Measurements from ENCODE around the gene BCL11A.
A peak's percentile ranks its signal among the peaks of the same experiment; 100 is the strongest.

The BCL11A gene

GRCh38 chr2:60553495-60554073, at the start of gene BCL11A:
BCL11A (minus strand) TSS chr2:60553654; CDS start chr2:60553270, 384 bp downstream.
- DNase-seq = peak; percentile 74

GRCh38 chr2:60602828-60603532, 49.5 kb upstream of the BCL11A start:
- DNase-seq = no peak

DNA sequence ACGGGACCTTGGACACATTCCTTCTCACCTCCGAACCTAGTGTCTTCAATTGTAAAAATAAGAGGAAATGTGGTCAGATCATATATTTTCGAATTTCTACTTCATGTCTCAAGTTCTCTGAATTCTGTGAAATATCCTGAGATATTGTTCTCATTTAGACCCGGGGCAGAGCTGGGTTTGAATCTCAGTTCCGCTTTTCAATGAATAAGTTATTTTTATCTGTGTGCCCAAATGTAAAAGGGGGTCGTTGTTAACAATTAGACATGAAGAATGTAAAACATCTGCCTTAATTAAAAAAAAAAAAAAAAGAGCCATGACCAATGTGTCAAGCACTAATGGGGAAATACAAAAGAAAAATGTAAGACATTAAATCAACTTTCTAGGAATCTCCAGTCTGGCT, 48.9 kb upstream of the BCL11A start:
- DNase-seq = no peak

DNA sequence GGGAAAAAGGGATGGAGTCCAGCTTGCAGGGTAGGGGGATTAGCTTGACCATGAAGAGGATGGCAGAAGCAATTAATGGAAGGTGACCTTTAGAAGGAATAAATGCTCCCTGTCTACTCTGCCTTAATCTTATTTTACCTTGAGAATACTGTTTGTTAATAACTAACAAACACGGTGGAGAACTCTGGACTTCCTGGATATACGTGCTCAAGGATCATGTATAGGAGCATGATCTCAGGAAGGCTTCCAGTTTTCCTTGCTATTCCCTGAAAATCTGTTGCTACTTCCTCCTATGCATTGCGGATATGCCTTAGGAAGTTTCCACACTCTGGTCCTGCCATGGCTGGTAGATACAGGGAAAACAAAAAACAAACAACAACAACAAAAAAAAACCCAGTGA, 44.8 kb upstream of the BCL11A start:
- DNase-seq = no peak

DNA sequence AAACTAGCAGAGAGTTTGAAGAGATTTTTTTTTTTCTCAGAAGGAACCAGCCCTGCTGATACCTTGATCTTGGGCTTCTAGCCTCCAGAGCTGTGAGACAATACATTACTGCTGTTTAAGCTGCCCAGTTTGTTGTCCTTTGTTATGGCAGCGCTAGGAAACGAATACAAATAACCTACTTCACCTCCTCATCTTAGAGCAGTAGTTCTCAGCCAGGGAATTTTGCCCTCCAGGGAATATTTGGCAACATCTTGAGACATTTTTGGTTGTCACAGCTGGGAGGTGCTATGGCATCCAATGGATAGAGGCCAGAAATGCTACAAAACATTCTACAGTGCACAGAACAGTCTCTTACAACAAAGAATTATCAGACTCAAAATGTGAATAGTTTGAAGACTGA, 43.9 kb upstream of the BCL11A start:
- DNase-seq = no peak

GRCh38 chr2:60596411-60596810, 43.0 kb upstream of the BCL11A start:
- no peak for DNase-seq

- DNase-seq = no peak
Measured at GRCh38 chr2:60595953-60596352, 42.5 kb upstream of the BCL11A start.

DNA sequence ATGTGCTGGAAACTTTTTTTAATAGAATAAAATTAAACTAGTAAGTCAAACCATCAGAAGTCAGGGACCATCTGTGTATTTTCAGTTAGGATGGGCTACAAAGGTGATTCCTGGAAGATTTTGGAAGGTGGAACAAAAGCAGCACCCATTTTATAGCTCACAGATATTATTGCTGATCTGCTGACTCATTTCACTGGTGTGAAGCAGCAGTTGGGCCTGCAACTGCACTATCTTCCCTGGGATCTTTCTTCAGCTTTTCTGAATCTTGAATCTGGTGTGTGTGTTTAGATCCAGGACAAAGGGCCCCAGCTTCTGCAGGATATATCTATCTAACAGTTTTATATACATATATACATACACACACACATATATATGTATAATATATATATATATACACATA, 35.6 kb upstream of the BCL11A start:
- no peak for DNase-seq

DNA sequence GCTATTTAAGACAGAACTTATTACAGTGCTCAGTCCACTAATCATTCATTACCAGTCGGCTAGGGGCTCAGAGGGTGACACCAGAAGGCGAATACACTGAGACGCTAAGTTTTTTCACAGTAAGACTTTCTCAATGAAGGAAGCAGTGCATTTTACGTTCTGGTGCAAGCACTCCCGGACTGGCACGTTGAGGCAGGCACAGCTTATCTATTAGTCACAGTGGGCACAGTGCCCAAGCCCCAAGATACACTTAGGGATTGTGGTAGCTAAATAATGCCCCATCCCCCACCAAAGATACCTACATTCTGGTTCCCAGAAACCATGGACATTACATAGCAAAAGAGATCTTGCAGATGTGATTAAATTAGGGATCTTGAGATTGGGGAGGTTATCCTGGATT, 32.6 kb upstream of the BCL11A start:
- DNase-seq = no peak

GRCh38 chr2:60585276-60585675, 31.8 kb upstream of the BCL11A start:
- no peak for DNase-seq

- no peak for DNase-seq
Measured at GRCh38 chr2:60583604-60584003, 30.1 kb upstream of the BCL11A start.

GRCh38 chr2:60581433-60582282, 28.2 kb upstream of the BCL11A start:
- DNase-seq = peak; percentile 24

DNA sequence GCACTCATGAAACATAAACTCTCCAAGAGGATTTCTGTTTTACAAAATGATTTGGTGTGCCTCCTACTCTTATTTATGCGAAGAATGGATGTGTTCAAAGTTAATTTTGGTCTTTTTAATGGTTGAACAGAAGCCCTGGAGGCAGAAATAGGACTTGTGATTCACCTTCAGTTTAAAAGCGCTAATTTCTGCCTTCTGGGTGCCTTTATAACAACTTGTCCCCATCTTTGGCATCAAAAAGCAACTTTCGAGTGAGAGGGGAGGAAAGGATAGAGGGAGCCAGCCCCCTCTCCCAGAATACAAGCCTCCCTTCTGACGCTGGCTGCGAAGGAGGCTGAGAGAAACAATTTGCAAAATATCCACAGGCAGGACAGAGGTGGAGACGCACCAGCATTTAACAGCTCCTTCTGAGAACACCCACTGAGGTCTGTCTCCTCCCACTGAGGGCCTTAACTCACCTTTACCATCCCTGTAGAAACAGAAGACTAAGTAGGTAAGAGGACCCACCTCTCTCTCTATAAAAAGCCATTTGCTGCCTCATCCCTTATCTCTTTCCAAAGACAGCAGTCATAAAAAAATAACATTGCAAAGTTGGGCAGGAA, 24.3 kb upstream of the BCL11A start:
- no peak for DNase-seq

DNA sequence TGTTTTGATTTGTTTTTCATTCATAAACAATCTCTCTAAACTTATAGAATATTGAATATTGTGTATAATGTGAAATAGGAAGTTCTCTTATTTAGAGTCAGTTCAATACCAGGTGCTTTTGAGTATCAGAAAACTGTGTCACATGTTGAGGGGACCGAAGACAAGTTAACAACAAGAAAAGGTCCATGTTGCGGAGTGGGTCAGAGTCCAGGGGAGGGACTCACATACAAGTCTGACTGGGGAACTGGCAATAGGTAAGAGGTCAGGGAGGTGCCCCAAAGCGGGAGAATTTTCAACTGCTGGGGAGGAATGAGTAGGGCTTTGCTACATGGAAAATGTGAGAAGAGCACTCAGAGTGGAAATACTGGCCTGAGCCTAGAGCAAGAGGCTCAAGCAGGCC, 19.8 kb upstream of the BCL11A start:
- no peak for DNase-seq

DNA sequence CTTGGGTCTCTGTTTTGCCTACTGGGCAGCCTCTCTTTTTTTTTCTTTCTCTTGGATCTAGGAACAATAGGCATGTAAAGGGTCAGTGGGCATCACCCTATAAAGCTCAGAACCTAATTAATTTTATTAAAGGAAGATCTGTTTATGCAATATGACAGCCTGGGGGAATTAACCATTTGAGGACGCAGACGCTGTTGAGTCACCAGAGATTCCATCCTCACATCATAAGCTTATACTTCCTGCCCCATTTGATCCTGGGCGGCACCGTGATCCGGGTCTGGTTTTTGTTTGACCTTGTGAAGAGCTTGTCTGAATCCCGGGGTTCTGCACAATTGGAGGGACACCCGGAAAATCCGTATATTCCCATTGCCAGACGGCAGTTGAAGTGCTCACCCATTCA, 16.8 kb upstream of the BCL11A start:
- no peak for DNase-seq

GRCh38 chr2:60569680-60570111, 16.2 kb upstream of the BCL11A start:
- no peak for DNase-seq

GRCh38 chr2:60567919-60568768, 14.7 kb upstream of the BCL11A start:
- DNase-seq = no peak

GRCh38 chr2:60567096-60567495, 13.6 kb upstream of the BCL11A start:
- no peak for DNase-seq

DNA sequence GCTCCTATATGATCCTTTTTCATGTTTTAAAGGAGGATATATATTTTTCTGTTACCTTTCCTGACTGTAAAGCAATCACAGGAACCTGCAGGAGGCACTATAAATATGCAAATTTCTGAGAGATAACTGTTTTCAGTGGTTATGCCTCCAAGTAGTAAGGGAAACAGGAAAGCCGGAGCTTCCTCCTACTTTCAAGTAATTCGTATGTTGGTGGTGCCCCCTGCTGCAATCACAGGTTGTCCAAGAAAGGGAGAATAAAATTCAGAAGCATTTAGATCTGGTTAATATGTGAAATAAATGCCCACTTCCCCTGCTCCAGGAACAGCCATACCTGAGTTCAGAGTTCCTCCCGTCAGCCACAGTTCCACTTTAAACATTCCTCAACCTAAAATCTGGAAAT, 12.0 kb upstream of the BCL11A start:
- no peak for DNase-seq

GRCh38 chr2:60560734-60561644, 7.5 kb upstream of the BCL11A start:
- DNase-seq = peak; percentile 51

- DNase-seq = no peak
Measured at GRCh38 chr2:60559880-60560279, 6.4 kb upstream of the BCL11A start.

Data from KG1 (cell line).